ENCODE data around the gene CADPS2.

GRCh38 chr7:122719010-122719578 is 167.2 kb downstream of the CADPS2 start:
- TF ChIP-seq POLR2A (IDR thresholded peaks at IDR 0.05; ENCODE audit: low read depth, low read length) (no peak), TAF1 (IDR thresholded peaks at IDR 0.05; ENCODE audit: borderline replicate concordance, low read depth, low read length) (no peak)
